Ishikawa (cell line): ENCODE measurements around the gene CFAP57.

Experiments used
- FOXM1 ChIP-seq: IDR thresholded peaks from 2 replicates; pipeline ENCODE4 v1.6.1; 2012; ENCODE audit warnings: low read depth, borderline replicate concordance
- NFIC ChIP-seq: IDR thresholded peaks from 2 replicates; pipeline ENCODE4 v1.6.1; 2012
- TAF1 ChIP-seq: IDR thresholded peaks from 2 replicates; pipeline ENCODE4 v1.6.1; 2012; ENCODE audit warnings: low read depth, mild to moderate bottlenecking
- TEAD4 ChIP-seq: IDR thresholded peaks from 2 replicates; pipeline ENCODE4 v1.6.1; 2012
- YY1 ChIP-seq: IDR thresholded peaks from 2 replicates; pipeline ENCODE4 v1.6.1; 2012; ENCODE audit warnings: low read depth
- TF ChIP-seq, protein P1 (sequence below): IDR thresholded peaks from 2 replicates; pipeline ENCODE4 v1.6.1; 2012
- TF ChIP-seq, protein P2 (sequence below): IDR thresholded peaks from 2 replicates; pipeline ENCODE4 v1.6.1; 2012; ENCODE audit warnings: low read depth, mild to moderate bottlenecking

DNA sequence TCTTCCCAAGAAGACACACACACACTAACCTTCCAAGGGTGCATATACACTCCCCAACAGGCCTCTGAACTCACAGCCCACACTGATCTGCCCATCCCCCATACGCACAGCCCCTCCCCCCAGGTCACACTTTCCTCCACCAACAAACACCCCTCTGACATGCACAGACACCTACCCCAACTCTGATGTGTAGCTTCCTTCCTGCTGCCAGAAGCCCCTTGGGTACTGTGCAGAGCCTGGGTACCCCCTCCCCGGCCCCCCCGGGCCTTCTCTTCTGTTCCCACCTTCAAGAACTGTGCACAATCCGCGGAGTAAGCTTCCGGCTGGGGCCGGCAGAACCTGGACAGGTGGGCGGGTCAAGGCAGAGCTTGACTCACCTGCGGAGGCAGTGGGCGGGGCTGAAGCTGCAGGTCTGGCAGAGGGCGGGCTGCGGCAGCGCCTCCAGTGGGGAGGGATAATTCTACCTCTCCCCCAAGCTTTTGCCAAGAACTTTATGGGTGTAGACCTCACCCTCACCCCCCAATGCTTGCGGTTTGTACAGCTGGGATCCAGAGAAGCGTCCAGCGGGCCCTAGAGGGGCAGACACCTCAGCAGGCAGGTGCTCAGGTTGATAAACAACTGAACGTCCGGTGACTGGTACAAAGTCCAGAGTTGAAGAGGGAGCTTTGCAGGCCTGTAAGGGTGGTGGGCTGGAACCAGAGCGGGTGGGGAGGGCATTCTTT, 113.3 kb downstream of the CFAP57 start, which contains the start of gene C1orf210:
- TF ChIP-seq FOXM1, result no peak
- no peak; the same call in 1 of the 2 replicates for TF ChIP-seq NFIC
- TF ChIP-seq, protein P1, sequence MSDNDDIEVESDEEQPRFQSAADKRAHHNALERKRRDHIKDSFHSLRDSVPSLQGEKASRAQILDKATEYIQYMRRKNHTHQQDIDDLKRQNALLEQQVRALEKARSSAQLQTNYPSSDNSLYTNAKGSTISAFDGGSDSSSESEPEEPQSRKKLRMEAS, result 0 out of 2 replicates have a peak, but pooled peaks have one; percentile 36
- TF ChIP-seq TAF1, result peak; percentile 60
- 0 out of 2 replicates have a peak, but pooled peaks have one; percentile 15 for TF ChIP-seq YY1
- TF ChIP-seq, protein P2, sequence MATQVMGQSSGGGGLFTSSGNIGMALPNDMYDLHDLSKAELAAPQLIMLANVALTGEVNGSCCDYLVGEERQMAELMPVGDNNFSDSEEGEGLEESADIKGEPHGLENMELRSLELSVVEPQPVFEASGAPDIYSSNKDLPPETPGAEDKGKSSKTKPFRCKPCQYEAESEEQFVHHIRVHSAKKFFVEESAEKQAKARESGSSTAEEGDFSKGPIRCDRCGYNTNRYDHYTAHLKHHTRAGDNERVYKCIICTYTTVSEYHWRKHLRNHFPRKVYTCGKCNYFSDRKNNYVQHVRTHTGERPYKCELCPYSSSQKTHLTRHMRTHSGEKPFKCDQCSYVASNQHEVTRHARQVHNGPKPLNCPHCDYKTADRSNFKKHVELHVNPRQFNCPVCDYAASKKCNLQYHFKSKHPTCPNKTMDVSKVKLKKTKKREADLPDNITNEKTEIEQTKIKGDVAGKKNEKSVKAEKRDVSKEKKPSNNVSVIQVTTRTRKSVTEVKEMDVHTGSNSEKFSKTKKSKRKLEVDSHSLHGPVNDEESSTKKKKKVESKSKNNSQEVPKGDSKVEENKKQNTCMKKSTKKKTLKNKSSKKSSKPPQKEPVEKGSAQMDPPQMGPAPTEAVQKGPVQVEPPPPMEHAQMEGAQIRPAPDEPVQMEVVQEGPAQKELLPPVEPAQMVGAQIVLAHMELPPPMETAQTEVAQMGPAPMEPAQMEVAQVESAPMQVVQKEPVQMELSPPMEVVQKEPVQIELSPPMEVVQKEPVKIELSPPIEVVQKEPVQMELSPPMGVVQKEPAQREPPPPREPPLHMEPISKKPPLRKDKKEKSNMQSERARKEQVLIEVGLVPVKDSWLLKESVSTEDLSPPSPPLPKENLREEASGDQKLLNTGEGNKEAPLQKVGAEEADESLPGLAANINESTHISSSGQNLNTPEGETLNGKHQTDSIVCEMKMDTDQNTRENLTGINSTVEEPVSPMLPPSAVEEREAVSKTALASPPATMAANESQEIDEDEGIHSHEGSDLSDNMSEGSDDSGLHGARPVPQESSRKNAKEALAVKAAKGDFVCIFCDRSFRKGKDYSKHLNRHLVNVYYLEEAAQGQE, result no peak
- no peak for TF ChIP-seq TEAD4
